Mammary epithelial cell (primary cell): ENCODE measurements around the gene C12orf75.

Experiments used
- CTCF ChIP-seq, 2 donors: IDR thresholded peaks in 1 of 2; conservative IDR thresholded peaks in 1 of 2; 2 replicates each; pipeline ENCODE4 v1.5.1; 2011 to 2012; ENCODE audit warnings: inconsistent platforms in 2 of 2, low read length in 2 of 2, mild to moderate bottlenecking in 2 of 2, control low read depth in 1 of 2, low read depth in 1 of 2; ENCODE audit not compliant: insufficient read depth in 1 of 2; ENCODE audit errors: extremely low read depth in 1 of 2
- EZH2 ChIP-seq: IDR thresholded peaks from 2 replicates; pipeline ENCODE4 v1.6.1; 2012; ENCODE audit warnings: low read length, inconsistent platforms, borderline replicate concordance

GRCh38 chr12:105301696-105302095 lies 28.8 kb upstream of the C12orf75 start:
- TF ChIP-seq CTCF (conservative IDR thresholded peaks at IDR 0.05 in 1 of 2, IDR thresholded peaks at IDR 0.05 in 1 of 2; ENCODE audit: extremely low read depth in 1 of 2, insufficient read depth in 1 of 2, low read depth in 1 of 2, low read length in 2 of 2) (no peak), EZH2 (no peak)
